Loucy (cell line): ENCODE measurements around the gene VWC2L.
A peak's percentile ranks its signal among the peaks of the same experiment; 100 is the strongest.

Source experiments
- H2AFZ ChIP-seq: fragments of 200-600 bp; sonication (generic); 2 replicates; pipeline ENCODE4 v1.6.0; 2016; ENCODE audit warnings: antibody characterized with exemption, mild to moderate bottlenecking, low read length, moderate library complexity
- H3F3A ChIP-seq: fragments of 200-600 bp; 2 replicates; pipeline ENCODE4 v1.6.0; 2016; ENCODE audit warnings: antibody characterized with exemption, low read depth, mild to moderate bottlenecking
- H3K27me3 ChIP-seq: fragments of 200-600 bp; sonication (generic); 2 replicates; pipeline ENCODE4 v1.6.1; 2014; ENCODE audit warnings: low read length, mild to moderate bottlenecking; ENCODE audit not compliant: insufficient read depth, poor library complexity, severe bottlenecking
- H3K36me3 ChIP-seq: fragments of 200-600 bp; sonication (generic); 2 replicates; pipeline ENCODE4 v1.6.1; 2016; ENCODE audit warnings: low read length; ENCODE audit not compliant: insufficient read depth
- H3K4me1 ChIP-seq: fragments of 200-600 bp; sonication (generic); 2 replicates; pipeline ENCODE4 v1.5.1; 2014; ENCODE audit warnings: low read length, mild to moderate bottlenecking; ENCODE audit not compliant: insufficient read depth, poor library complexity, severe bottlenecking
- H3K4me2 ChIP-seq: fragments of 200-600 bp; sonication (generic); 2 replicates; pipeline ENCODE4 v1.6.0; 2014; ENCODE audit warnings: antibody characterized with exemption, low read length, low read depth, mild to moderate bottlenecking; ENCODE audit not compliant: poor library complexity, severe bottlenecking
- H3K4me3 ChIP-seq: fragments of 200-600 bp; sonication (generic); 2 replicates; pipeline ENCODE4 v1.5.1; 2014; ENCODE audit warnings: low read length, mild to moderate bottlenecking, mixed read lengths; ENCODE audit not compliant: poor library complexity, severe bottlenecking
- H3K79me2 ChIP-seq: fragments of 200-600 bp; sonication (generic); 2 replicates; pipeline ENCODE4 v1.6.1; 2014; ENCODE audit warnings: low read length; ENCODE audit not compliant: insufficient read depth
- H3K9ac ChIP-seq: fragments of 200-600 bp; sonication (generic); 2 replicates; pipeline ENCODE4 v1.6.0; 2014; ENCODE audit warnings: mild to moderate bottlenecking, low read depth, low read length, moderate library complexity; ENCODE audit not compliant: poor library complexity, severe bottlenecking
- H3K9me2 ChIP-seq: fragments of 200-600 bp; sonication (generic); replicated peaks from 2 replicates; pipeline ENCODE4 v1.6.1; 2016; ENCODE audit warnings: low read depth, low read length, mixed read lengths
- H3K9me3 ChIP-seq: fragments of 200-600 bp; sonication (generic); 2 replicates; pipeline ENCODE4 v1.6.1; 2014; ENCODE audit warnings: mild to moderate bottlenecking, antibody characterized with exemption, low read length, low read depth; ENCODE audit not compliant: insufficient read depth
- H4K20me1 ChIP-seq: fragments of 200-600 bp; sonication (generic); 2 replicates; pipeline ENCODE4 v1.6.0; 2014; ENCODE audit warnings: antibody characterized with exemption, low read length, mild to moderate bottlenecking; ENCODE audit not compliant: insufficient read depth, poor library complexity, severe bottlenecking
- EZH2phosphoT487 ChIP-seq: fragments of 200-600 bp; IDR thresholded peaks from 2 replicates; pipeline ENCODE4 v1.6.1; 2018; ENCODE audit warnings: antibody characterized with exemption, mild to moderate bottlenecking, moderate library complexity, borderline replicate concordance
- TF ChIP-seq, protein P1 (sequence below): fragments of 200-600 bp; sonication (generic); conservative IDR thresholded peaks from 2 replicates; pipeline ENCODE4 v1.5.1; 2014; ENCODE audit warnings: mild to moderate bottlenecking, antibody characterized with exemption, low read length

Gene VWC2L

GRCh38 chr2:214569419-214570035 is 158.7 kb downstream of the VWC2L start:
- Histone ChIP-seq H3K4me1 (no peaks in the 10 kb centered on the region), H3K9ac (no peak overlapping the region), H3K4me2 (no peak overlapping the region), H3K9me2 (no peaks in the 10 kb centered on the region), H2AFZ (no peak overlapping the region), H3K36me3 (no peaks in the 10 kb centered on the region), H4K20me1 (no peaks in the 10 kb centered on the region), H3F3A (no peaks in the 10 kb centered on the region), H3K27me3 (no peaks in the 10 kb centered on the region), H3K79me2 (no peaks in the 10 kb centered on the region), H3K4me3 (no peak overlapping the region), H3K9me3 (no peaks in the 10 kb centered on the region)
- no peak for TF ChIP-seq EZH2phosphoT487
- TF ChIP-seq, protein P1, sequence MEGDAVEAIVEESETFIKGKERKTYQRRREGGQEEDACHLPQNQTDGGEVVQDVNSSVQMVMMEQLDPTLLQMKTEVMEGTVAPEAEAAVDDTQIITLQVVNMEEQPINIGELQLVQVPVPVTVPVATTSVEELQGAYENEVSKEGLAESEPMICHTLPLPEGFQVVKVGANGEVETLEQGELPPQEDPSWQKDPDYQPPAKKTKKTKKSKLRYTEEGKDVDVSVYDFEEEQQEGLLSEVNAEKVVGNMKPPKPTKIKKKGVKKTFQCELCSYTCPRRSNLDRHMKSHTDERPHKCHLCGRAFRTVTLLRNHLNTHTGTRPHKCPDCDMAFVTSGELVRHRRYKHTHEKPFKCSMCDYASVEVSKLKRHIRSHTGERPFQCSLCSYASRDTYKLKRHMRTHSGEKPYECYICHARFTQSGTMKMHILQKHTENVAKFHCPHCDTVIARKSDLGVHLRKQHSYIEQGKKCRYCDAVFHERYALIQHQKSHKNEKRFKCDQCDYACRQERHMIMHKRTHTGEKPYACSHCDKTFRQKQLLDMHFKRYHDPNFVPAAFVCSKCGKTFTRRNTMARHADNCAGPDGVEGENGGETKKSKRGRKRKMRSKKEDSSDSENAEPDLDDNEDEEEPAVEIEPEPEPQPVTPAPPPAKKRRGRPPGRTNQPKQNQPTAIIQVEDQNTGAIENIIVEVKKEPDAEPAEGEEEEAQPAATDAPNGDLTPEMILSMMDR = no peak

GRCh38 chr2:214574084-214574781 is 163.4 kb downstream of the VWC2L start:
- Histone ChIP-seq H3K9ac (no peak overlapping the region), H3K79me2 (no peaks in the 10 kb centered on the region), H3K4me3 (no peak overlapping the region), H3K27me3 (no peaks in the 10 kb centered on the region), H3K4me1 (no peaks in the 10 kb centered on the region), H4K20me1 (no peaks in the 10 kb centered on the region), H3K4me2 (no peak overlapping the region), H3K9me2 (no peaks in the 10 kb centered on the region), H3K9me3 (no peaks in the 10 kb centered on the region), H3F3A (no peaks in the 10 kb centered on the region), H3K36me3 (no peaks in the 10 kb centered on the region), H2AFZ (no peak overlapping the region)
- TF ChIP-seq, protein P1 = no peak
- TF ChIP-seq EZH2phosphoT487 = no peak

DNA sequence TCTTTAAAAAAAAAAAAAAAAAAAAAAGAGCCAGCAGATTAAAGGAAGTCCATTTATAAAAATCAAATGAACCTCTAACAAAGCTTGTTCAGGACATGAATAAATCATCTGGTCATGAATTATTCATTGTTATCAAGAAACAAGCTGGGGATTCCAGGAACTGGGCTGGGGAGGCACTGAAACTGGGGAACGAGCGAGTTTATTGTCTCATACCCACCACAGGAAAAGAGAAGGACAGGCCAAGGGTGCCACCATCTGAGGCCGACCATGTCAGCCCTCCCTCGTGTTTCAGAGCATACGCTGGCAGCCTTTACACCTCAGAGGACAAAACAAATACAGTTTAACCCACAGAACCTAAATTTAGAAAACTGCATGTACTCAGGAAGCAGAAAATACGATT is 164.2 kb downstream of the VWC2L start:
- Histone ChIP-seq H3K79me2 (no peaks in the 10 kb centered on the region), H3K9me3 (no peaks in the 10 kb centered on the region), H3F3A (no peaks in the 10 kb centered on the region), H4K20me1 (no peaks in the 10 kb centered on the region), H3K4me1 (no peaks in the 10 kb centered on the region), H2AFZ (0 out of 2 replicates have a peak overlapping the region, but pooled peaks have one; percentile 4), H3K9me2 (no peaks in the 10 kb centered on the region), H3K4me2 (no peak overlapping the region), H3K36me3 (no peaks in the 10 kb centered on the region), H3K9ac (no peak overlapping the region), H3K4me3 (no peak overlapping the region), H3K27me3 (no peaks in the 10 kb centered on the region)
- TF ChIP-seq, protein P1 = no peak
- TF ChIP-seq EZH2phosphoT487 = no peak
